IMR-90 (cell line): Measurements from ENCODE around the gene FMO5. TPM values are rescaled to one million over a fixed set of nuclear protein-coding genes. Genes with fewer than 3 reads are reported as not detected.
"Not testable (repeated sequence)": the region's sequence is repeated elsewhere in the genome, so short reads cannot be mapped to it uniquely, and the experiment has no call there.

Source experiments
- ATAC-seq: fragments of 200-7000 bp; cut with Tn5 transposase; 2 replicates; pipeline ENCODE4 v1.9.1; 2020; ENCODE audit warnings: low read depth, mild to moderate bottlenecking, moderate library complexity
- BruUV-seq: library from RNA; stranded (reverse); fragments of 400-500 nt; replicated peaks from 2 replicates; lab custom pipeline; 2021; lab: Mats Ljungman, UMichigan
- CTCF ChIA-PET: fragments of 300-600 bp; formaldehyde crosslinking; extraction: SDS; loops from one replicate; lab custom pipeline; 2021; ENCODE audit warnings: antibody characterized with exemption; lab: Yijun Ruan, JAX
- POLR2A ChIA-PET: fragments of 300-600 bp; sonication (Branson Sonifier 250); formaldehyde crosslinking; loops from one replicate; lab custom pipeline; 2022; ENCODE audit warnings: antibody characterized with exemption; ENCODE audit not compliant: unreplicated experiment; lab: Charles Lee
- DNase-seq: peaks from one replicate; pipeline ENCODE4 v3.0.0; 2013
- H2AFZ ChIP-seq: replicated peaks from 2 replicates; pipeline ENCODE3; 2013; ENCODE audit warnings: low read length, mild to moderate bottlenecking; ENCODE audit not compliant: poor library complexity
- H2AK5ac ChIP-seq: 2 replicates; pipeline ENCODE4 v1.6.1; 2013; ENCODE audit warnings: low read depth, low read length, inconsistent platforms
- H2AK9ac ChIP-seq: replicated peaks from 2 replicates; pipeline ENCODE3; 2013; ENCODE audit warnings: mild to moderate bottlenecking, low read depth, low read length, moderate library complexity; ENCODE audit not compliant: poor library complexity
- H2BK120ac ChIP-seq: 2 replicates; pipeline ENCODE4 v1.6.1; 2013; ENCODE audit warnings: low read depth, low read length, inconsistent platforms
- H2BK15ac ChIP-seq: 3 replicates; pipeline ENCODE4 v1.6.1; 2013; ENCODE audit warnings: low read depth, low read length, inconsistent platforms
- H2BK20ac ChIP-seq: 2 replicates; pipeline ENCODE4 v1.6.1; 2013; ENCODE audit warnings: low read depth, mild to moderate bottlenecking, inconsistent platforms, low read length, moderate library complexity
- H2BK5ac ChIP-seq: 2 replicates; pipeline ENCODE4 v1.6.1; 2013; ENCODE audit warnings: mild to moderate bottlenecking, low read depth, low read length, inconsistent platforms; ENCODE audit not compliant: poor library complexity, severe bottlenecking
- H3K14ac ChIP-seq: replicated peaks from 2 replicates; pipeline ENCODE4 v1.6.1; 2013; ENCODE audit warnings: low read depth, low read length, inconsistent platforms
- H3K18ac ChIP-seq: 2 replicates; pipeline ENCODE4 v1.6.1; 2013; ENCODE audit warnings: low read depth, low read length, control low read depth
- H3K23ac ChIP-seq: 2 replicates; pipeline ENCODE4 v1.6.1; 2013; ENCODE audit warnings: low read depth, low read length, inconsistent platforms
- H3K27ac ChIP-seq: 2 replicates; pipeline ENCODE4 v1.5.1; 2013; ENCODE audit warnings: mild to moderate bottlenecking, control low read depth, low read length; ENCODE audit not compliant: insufficient read depth
- H3K27me3 ChIP-seq: 2 replicates; pipeline ENCODE4 v1.6.1; 2013; ENCODE audit warnings: low read length; ENCODE audit not compliant: control insufficient read depth, insufficient read depth
- H3K36me3 ChIP-seq: 2 replicates; pipeline ENCODE4 v1.6.1; 2013; ENCODE audit warnings: low read length, mixed read lengths; ENCODE audit not compliant: control insufficient read depth, insufficient read depth
- H3K4ac ChIP-seq: 2 replicates; pipeline ENCODE4 v1.6.1; 2013; ENCODE audit warnings: low read depth, low read length, inconsistent platforms
- H3K4me1 ChIP-seq: 2 replicates; pipeline ENCODE4 v1.6.1; 2013; ENCODE audit warnings: low read length, mixed read lengths; ENCODE audit not compliant: control insufficient read depth, insufficient read depth
- H3K4me2 ChIP-seq: 2 replicates; pipeline ENCODE4 v1.6.1; 2013; ENCODE audit warnings: low read depth, mild to moderate bottlenecking, control low read depth, low read length, moderate library complexity
- H3K4me3 ChIP-seq: 2 replicates; pipeline ENCODE4 v1.5.1; 2013; ENCODE audit warnings: low read depth, mild to moderate bottlenecking, control low read depth, low read length, moderate library complexity; ENCODE audit not compliant: insufficient read depth
- H3K56ac ChIP-seq: 2 replicates; pipeline ENCODE4 v1.6.1; 2013; ENCODE audit warnings: low read length, inconsistent platforms; ENCODE audit not compliant: insufficient read depth; ENCODE audit errors: extremely low read depth
- H3K79me1 ChIP-seq, 2 experiments: 2 replicates each; pipeline ENCODE4 v1.6.1; 2013; ENCODE audit warnings: low read length in 2 of 2, inconsistent platforms in 1 of 2, low read depth in 1 of 2
- H3K9ac ChIP-seq: 2 replicates; pipeline ENCODE4 v1.6.1; 2013; ENCODE audit warnings: low read depth, low read length, control low read depth
- H3K9me1 ChIP-seq: 2 replicates; pipeline ENCODE4 v1.6.1; 2013; ENCODE audit warnings: low read length, inconsistent platforms; ENCODE audit not compliant: insufficient read depth
- H3K9me3 ChIP-seq: 2 replicates; pipeline ENCODE4 v1.6.1; 2013; ENCODE audit warnings: low read length; ENCODE audit not compliant: control insufficient read depth, insufficient read depth
- H4K20me1 ChIP-seq: 2 replicates; pipeline ENCODE4 v1.6.1; 2013; ENCODE audit warnings: low read length, inconsistent platforms; ENCODE audit not compliant: insufficient read depth
- H4K5ac ChIP-seq: 2 replicates; pipeline ENCODE4 v1.6.1; 2013; ENCODE audit warnings: mild to moderate bottlenecking, low read depth, low read length, control low read depth
- H4K8ac ChIP-seq, 2 experiments: 2 replicates each; pipeline ENCODE4 v1.6.1; 2013; ENCODE audit warnings: low read depth in 2 of 2, low read length in 2 of 2, control low read depth in 1 of 2, inconsistent platforms in 1 of 2
- H4K91ac ChIP-seq: 2 replicates; pipeline ENCODE4 v1.6.1; 2013; ENCODE audit warnings: low read depth, low read length, inconsistent platforms; ENCODE audit not compliant: insufficient read depth
- WGBS, 2 experiments: methylation state at CpG; one replicate each; pipeline versions ENCODE4 v1.1.5 to v1.1.7; 2013; ENCODE audit warnings: missing lambda C conversion rate in 2 of 2; ENCODE audit not compliant: insufficient read length in 1 of 2; ENCODE audit errors: extremely low coverage in 2 of 2; 5-methylcytosine and 5-hydroxymethylcytosine counted together
- dilution Hi-C: fragments of 300-500 bp; cut with HindIII; formaldehyde crosslinking; loops from one replicate; pipeline ENCODE4 v1.14.3; 2018; ENCODE audit warnings: low sequenced_read_pairs; ENCODE audit not compliant: unreplicated experiment
- in situ Hi-C: fragments of 300-500 bp; cut with MboI; formaldehyde crosslinking; loops from 3 replicates; pipeline ENCODE4 v1.14.3; 2019; ENCODE audit warnings: low sequenced_read_pairs, inconsistent platforms, mixed read lengths
- intact Hi-C: fragments of 100-400 bp; cut with micrococcal nuclease; formaldehyde crosslinking; loops from 2 replicates; pipeline ENCODE4 v1.10.0; 2022
- polyA plus RNA-seq, 3 experiments: library from polyadenylated mRNA; depleted of rRNA; stranded (reverse); fragments of >200 nt; gene quantifications; 2 replicates each; pipeline ENCODE4 v1.2.3, GENCODE V29; 2012; ENCODE audit warnings: low replicate concordance in 1 of 3
- total RNA-seq: library from RNA; depleted of rRNA; stranded (reverse); fragments of >200 nt; gene quantifications from 2 replicates; pipeline ENCODE4 v1.2.3, GENCODE V29; 2012
- TF ChIP-seq, protein P1 (sequence below): conservative IDR thresholded peaks from 2 replicates; pipeline ENCODE4 v1.5.1; 2012; ENCODE audit warnings: mild to moderate bottlenecking, low read depth, low read length, improper control_type of control experiment

The FMO5 gene
- total and polyA plus RNA-seq, 2 of the 4 experiments (the other 2 are of a cell fraction): 0.36 to 0.51 TPM

DNA sequence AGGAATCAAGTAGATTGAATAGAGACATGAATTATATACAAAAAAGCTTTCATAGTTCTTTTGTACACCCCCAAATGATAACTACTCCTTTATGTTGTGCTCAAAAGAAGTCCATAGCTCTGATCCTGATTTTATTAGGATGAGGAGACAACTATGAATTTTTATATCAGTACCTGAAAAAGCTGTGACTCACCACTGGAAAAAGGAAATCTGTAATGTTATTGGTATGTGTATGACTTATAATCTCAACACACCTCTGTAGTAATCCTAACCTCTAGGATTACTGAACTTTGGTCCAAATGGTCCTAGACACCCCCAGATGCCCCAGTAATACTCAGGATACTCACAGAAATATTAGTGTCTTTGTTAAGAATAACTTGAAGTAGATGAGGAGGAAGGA lies 63.0 kb downstream of the FMO5 start:
- H3K14ac ChIP-seq: no peak overlapping the region
- no peak overlapping the region for H3K18ac ChIP-seq
- dilution Hi-C loops (no loop called here), in situ Hi-C loops (no loop called here), intact Hi-C loops (no loop called here)
- H3K9me3 ChIP-seq: no peaks in the 10 kb centered on the region
- H4K20me1 ChIP-seq: peaks cover 3% of the 10 kb centered on the region; the same call in 1 of the 2 replicates
- H2BK15ac ChIP-seq: no peak overlapping the region
- H4K8ac ChIP-seq: no peak overlapping the region
- no peak overlapping the region for H3K4ac ChIP-seq
- H2BK20ac ChIP-seq: no peak overlapping the region
- no peak overlapping the region for H2BK5ac ChIP-seq
- H3K4me3 ChIP-seq: no peak overlapping the region
- CTCF ChIA-PET: no interaction called here
- peaks cover 17 to 19% of the 10 kb centered on the region in 2 experiments for H3K79me1 ChIP-seq
- peaks cover 4% of the 10 kb centered on the region for H3K4me1 ChIP-seq
- no peak overlapping the region for H3K56ac ChIP-seq
- H3K27me3 ChIP-seq: no peaks in the 10 kb centered on the region
- ATAC-seq: no peak
- H3K36me3 ChIP-seq: peaks cover 35% of the 10 kb centered on the region
- H4K91ac ChIP-seq: no peak overlapping the region
- no peak overlapping the region for H2AK5ac ChIP-seq
- H3K9me1 ChIP-seq: peaks cover 8% of the 10 kb centered on the region
- no peak for DNase-seq
- BruUV-seq: no TSS peak
- TF ChIP-seq, protein P1, sequence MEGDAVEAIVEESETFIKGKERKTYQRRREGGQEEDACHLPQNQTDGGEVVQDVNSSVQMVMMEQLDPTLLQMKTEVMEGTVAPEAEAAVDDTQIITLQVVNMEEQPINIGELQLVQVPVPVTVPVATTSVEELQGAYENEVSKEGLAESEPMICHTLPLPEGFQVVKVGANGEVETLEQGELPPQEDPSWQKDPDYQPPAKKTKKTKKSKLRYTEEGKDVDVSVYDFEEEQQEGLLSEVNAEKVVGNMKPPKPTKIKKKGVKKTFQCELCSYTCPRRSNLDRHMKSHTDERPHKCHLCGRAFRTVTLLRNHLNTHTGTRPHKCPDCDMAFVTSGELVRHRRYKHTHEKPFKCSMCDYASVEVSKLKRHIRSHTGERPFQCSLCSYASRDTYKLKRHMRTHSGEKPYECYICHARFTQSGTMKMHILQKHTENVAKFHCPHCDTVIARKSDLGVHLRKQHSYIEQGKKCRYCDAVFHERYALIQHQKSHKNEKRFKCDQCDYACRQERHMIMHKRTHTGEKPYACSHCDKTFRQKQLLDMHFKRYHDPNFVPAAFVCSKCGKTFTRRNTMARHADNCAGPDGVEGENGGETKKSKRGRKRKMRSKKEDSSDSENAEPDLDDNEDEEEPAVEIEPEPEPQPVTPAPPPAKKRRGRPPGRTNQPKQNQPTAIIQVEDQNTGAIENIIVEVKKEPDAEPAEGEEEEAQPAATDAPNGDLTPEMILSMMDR: no peak
- H3K9ac ChIP-seq: no peak overlapping the region
- no peak overlapping the region for H4K5ac ChIP-seq
- no peak overlapping the region for H2AK9ac ChIP-seq
- POLR2A ChIA-PET: no interaction called here
- H3K4me2 ChIP-seq: no peak overlapping the region
- no peak overlapping the region for H3K27ac ChIP-seq
- no peak overlapping the region for H3K23ac ChIP-seq
- H2BK120ac ChIP-seq: no peak overlapping the region
- no peak overlapping the region for H2AFZ ChIP-seq

DNA sequence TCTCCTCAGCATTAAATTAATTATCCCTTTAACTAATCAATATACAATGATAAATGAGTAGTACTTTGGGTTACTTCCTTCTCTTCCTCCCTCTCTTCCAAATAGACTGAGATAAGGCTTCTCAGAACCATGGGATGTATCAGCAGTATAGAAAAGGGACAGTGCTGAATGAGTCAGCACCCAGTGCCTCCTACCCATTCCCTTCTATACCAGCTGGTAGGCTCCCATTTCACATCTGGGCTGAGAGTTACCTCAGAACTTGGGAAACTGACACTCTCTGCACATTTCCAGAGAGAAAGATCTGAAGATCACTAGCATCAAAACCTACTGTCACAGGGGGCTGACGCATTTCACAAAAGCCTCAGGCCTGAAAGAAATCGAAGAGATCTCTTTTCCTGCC lies 68.0 kb downstream of the FMO5 start:
- BruUV-seq, dilution Hi-C loops, H4K20me1 ChIP-seq, H2AFZ ChIP-seq, in situ Hi-C loops, H3K27ac ChIP-seq, H3K27me3 ChIP-seq, H4K91ac ChIP-seq, H3K4me2 ChIP-seq, H2BK5ac ChIP-seq, H3K56ac ChIP-seq, H3K23ac ChIP-seq, H3K4me1 ChIP-seq, H3K4ac ChIP-seq, H3K14ac ChIP-seq, H4K5ac ChIP-seq, H2BK20ac ChIP-seq, H2AK9ac ChIP-seq, H2BK120ac ChIP-seq, POLR2A ChIA-PET, intact Hi-C loops, H3K18ac ChIP-seq, H4K8ac ChIP-seq, CTCF ChIA-PET, H3K9me3 ChIP-seq, H3K9me1 ChIP-seq, H3K9ac ChIP-seq, H2BK15ac ChIP-seq, H2AK5ac ChIP-seq, H3K4me3 ChIP-seq: not testable (repeated sequence)
- peaks cover 0 to 11% of the 10 kb centered on the region in 2 experiments; a peak in 2 of 4 replicates for H3K79me1 ChIP-seq
- peak; percentile 54 for ATAC-seq
- DNase-seq: peak; percentile 44
- peaks cover 34% of the 10 kb centered on the region for H3K36me3 ChIP-seq
- no CpG with 5 or more reads among the region's 2 CpGs for whole genome bisulfite sequencing, 2 experiments
